Breast epithelium (tissue), 3 donors: ENCODE measurements around the gene ARX.

ENCODE experiments used
- CTCF ChIP-seq, 3 donors: fragments of 450-650 bp; IDR thresholded peaks; one replicate each; pipeline ENCODE4 v1.5.1; 2016 to 2017; ENCODE audit warnings: antibody characterized with exemption in 3 of 3, mild to moderate bottlenecking in 3 of 3, moderate library complexity in 3 of 3
- POLR2A ChIP-seq: fragments of 450-650 bp; IDR thresholded peaks from one replicate; pipeline ENCODE4 v1.6.1; 2016; ENCODE audit warnings: antibody characterized with exemption, mild to moderate bottlenecking, moderate library complexity
- POLR2AphosphoS5 ChIP-seq, 3 donors: sonication (generic); formaldehyde crosslinking; IDR thresholded peaks; one replicate each; pipeline ENCODE4 v1.6.1; 2017; ENCODE audit warnings: antibody characterized with exemption in 3 of 3

- TF ChIP-seq CTCF (IDR thresholded peaks at IDR 0.05), result no peak
- no peak for TF ChIP-seq POLR2A
- no peak for TF ChIP-seq POLR2AphosphoS5 (IDR thresholded peaks at IDR 0.05)
These were observed 4.1 kb upstream of the ARX start for GRCh38 chrX:25019707-25020390.
